Fibroblast of the aortic adventitia (primary cell): ENCODE data around the gene GLI3. TPM values are rescaled to one million over a fixed set of nuclear protein-coding genes. Genes with fewer than 3 reads are reported as not detected.

Experiments used
- DNase-seq: peaks from one replicate; pipeline ENCODE4 v3.0.0-alpha.2; 2010; ENCODE audit warnings: low read depth
- H3K4me3 ChIP-seq: 2 replicates; pipeline ENCODE4 v1.5.1; 2011; ENCODE audit warnings: low read depth, mild to moderate bottlenecking, control low read depth, low read length, moderate library complexity
- CTCF ChIP-seq: IDR thresholded peaks from 2 replicates; pipeline ENCODE4 v1.5.1; 2011; ENCODE audit warnings: mild to moderate bottlenecking, low read length, control low read depth, inconsistent platforms; ENCODE audit not compliant: insufficient read depth
- total RNA-seq: library from RNA; depleted of rRNA; stranded (reverse); fragments of >200 nt; gene quantifications from 2 replicates; pipeline ENCODE4 v1.2.3, GENCODE V29; 2012; ENCODE audit warnings: low replicate concordance

The GLI3 gene
- total RNA-seq, 1 donor: 7.0 TPM

GRCh38 chr7:41956705-41957104, 280.3 kb downstream of the GLI3 start:
- DNase-seq: peak; percentile 54
- peak overlapping the region; percentile 6 for H3K4me3 ChIP-seq
- no peak for TF ChIP-seq CTCF

- peak; percentile 100 for DNase-seq
- no peak for TF ChIP-seq CTCF
- H3K4me3 ChIP-seq: peak overlapping the region; percentile 34
These were observed 280.9 kb downstream of the GLI3 start for GRCh38 chr7:41955893-41956675.

- no peak overlapping the region for H3K4me3 ChIP-seq
- TF ChIP-seq CTCF: no peak
- DNase-seq: no peak
These were observed 281.6 kb downstream of the GLI3 start for GRCh38 chr7:41955451-41955850.

GRCh38 chr7:41954976-41955375, 282.0 kb downstream of the GLI3 start:
- TF ChIP-seq CTCF: no peak
- no peak overlapping the region for H3K4me3 ChIP-seq
- peak; percentile 50 for DNase-seq

GRCh38 chr7:41948503-41948902, 288.5 kb downstream of the GLI3 start:
- DNase-seq: no peak
- no peak overlapping the region for H3K4me3 ChIP-seq
- no peak for TF ChIP-seq CTCF

- TF ChIP-seq CTCF: peak; percentile 97
- peak; percentile 77 for DNase-seq
- H3K4me3 ChIP-seq: peak overlapping the region; percentile 48
These were observed 293.9 kb downstream of the GLI3 start for GRCh38 chr7:41943094-41943577.
